Measurements from ENCODE around the gene CST11.

Gene CST11

GRCh38 chr20:23419995-23420901 is 32.4 kb downstream of the CST11 start:
- DNase-seq (ENCODE audit: low spot score) = peak; percentile 15

- DNase-seq (ENCODE audit: low spot score) = no peak
Observed at GRCh38 chr20:23419657-23419994, 33.0 kb downstream of the CST11 start.

GRCh38 chr20:23417861-23418260 is 34.8 kb downstream of the CST11 start:
- DNase-seq (ENCODE audit: low spot score) = no peak

- DNase-seq (ENCODE audit: low spot score) = no peak
Observed at GRCh38 chr20:23415959-23416583, 36.6 kb downstream of the CST11 start.

GRCh38 chr20:23415555-23415954 is 37.1 kb downstream of the CST11 start:
- no peak for DNase-seq (ENCODE audit: low spot score)

- no peak for DNase-seq (ENCODE audit: low spot score)
Observed at GRCh38 chr20:23414526-23415188, 38.0 kb downstream of the CST11 start.

GRCh38 chr20:23413862-23414422 is 38.7 kb downstream of the CST11 start:
- no peak for DNase-seq (ENCODE audit: low spot score)

- no peak for DNase-seq (ENCODE audit: low spot score)
Observed at GRCh38 chr20:23412026-23412425, 40.6 kb downstream of the CST11 start.

GRCh38 chr20:23410916-23411695 is 41.6 kb downstream of the CST11 start:
- DNase-seq (ENCODE audit: low spot score) = no peak

- DNase-seq (ENCODE audit: low spot score) = no peak
Observed at GRCh38 chr20:23409800-23410199, 42.9 kb downstream of the CST11 start.

- no peak for DNase-seq (ENCODE audit: low spot score)
Observed at GRCh38 chr20:23408957-23409356, 43.7 kb downstream of the CST11 start.

GRCh38 chr20:23407781-23408464 is 44.8 kb downstream of the CST11 start:
- DNase-seq (ENCODE audit: low spot score) = no peak

- no peak for DNase-seq (ENCODE audit: low spot score)
Observed at GRCh38 chr20:23406880-23407279, 45.8 kb downstream of the CST11 start.

GRCh38 chr20:23404196-23404595 is 48.5 kb downstream of the CST11 start:
- DNase-seq (ENCODE audit: low spot score) = no peak

- DNase-seq (ENCODE audit: low spot score) = no peak
Observed at GRCh38 chr20:23403751-23404150, 48.9 kb downstream of the CST11 start.

- no peak for DNase-seq (ENCODE audit: low spot score)
Observed at GRCh38 chr20:23401051-23401450, 51.6 kb downstream of the CST11 start.
